Left renal cortex interstitium (tissue), 4 donors: ENCODE measurements around the gene PIP. TPM values are rescaled to one million over a fixed set of nuclear protein-coding genes. Genes with fewer than 3 reads are reported as not detected.
"Not testable (repeated sequence)": the region's sequence is repeated elsewhere in the genome, so short reads cannot be mapped to it uniquely, and the experiment has no call there.

Experiments
- DNase-seq, 4 donors: peaks; one replicate each; pipeline ENCODE4 v3.0.0-alpha.2; 2013; ENCODE audit warnings: low read depth in 4 of 4, low spot score in 2 of 4, missing footprints in 1 of 4
- polyA plus RNA-seq, 4 donors: library from polyadenylated mRNA; unstranded; fragments of 120-200 nt; gene quantifications; one replicate each; pipeline ENCODE4 v1.2.1, GENCODE V29; 2013; ENCODE audit not compliant: insufficient read length in 4 of 4

PIP gene
- polyA plus RNA-seq, 4 donors = not detected

GRCh38 chr7:143176128-143176527 is 44.3 kb downstream of the PIP start:
- DNase-seq = no peak

GRCh38 chr7:143177374-143178119 is 45.7 kb downstream of the PIP start:
- no peak for DNase-seq

GRCh38 chr7:143180771-143181170 is 48.9 kb downstream of the PIP start:
- not testable (repeated sequence) for DNase-seq

GRCh38 chr7:143181349-143181748 is 49.5 kb downstream of the PIP start:
- DNase-seq = no peak

- DNase-seq = no peak
Measured at GRCh38 chr7:143183024-143183423, 51.1 kb downstream of the PIP start, which contains the start of gene TAS2R39. Gene TAS2R39, plus strand, starts transcription at chr7:143183419. Its CDS starts 0 bp downstream, at chr7:143183419.

GRCh38 chr7:143185551-143185950 is 53.7 kb downstream of the PIP start:
- no peak for DNase-seq

DNA sequence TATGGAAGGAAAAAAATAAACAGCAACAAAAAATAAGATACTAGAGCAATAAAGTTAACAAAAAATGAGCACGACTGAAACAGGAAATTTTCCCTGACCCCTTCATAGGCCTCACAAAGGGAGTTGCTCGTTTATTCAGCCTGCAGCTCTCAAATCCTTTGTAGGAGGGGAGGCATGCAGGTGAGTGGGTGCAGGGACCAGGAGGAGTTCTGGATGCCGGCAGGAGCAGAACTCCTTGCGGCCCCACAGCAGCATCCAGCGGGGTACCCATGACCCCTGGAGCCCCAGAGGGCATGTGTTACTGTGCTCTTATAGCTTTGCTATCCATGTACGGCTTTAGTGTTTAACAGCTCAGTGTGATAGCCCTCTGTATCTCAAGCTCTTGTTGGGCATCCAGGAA is 57.1 kb downstream of the PIP start:
- no peak for DNase-seq

Other genes starting within 250 kb of the PIP start
- gene TRPV6, start 246.3 kb upstream of the PIP start, polyA plus RNA-seq = 10 to 100 TPM in 2 of 4 donors, 1 to 10 TPM in 2; 8.4 to 16.5 (median 11.5) TPM
- 1 to 10 TPM in 2 of 4 donors, under 1 TPM in 2; 0.56 to 2.7 (median 1.3) TPM for gene TRPV5, start 198.3 kb upstream of the PIP start, polyA plus RNA-seq
- gene LLCFC1, start 192.6 kb upstream of the PIP start, polyA plus RNA-seq = 1 to 10 TPM in 2 of 4 donors, under 1 TPM in 2; 0.24 to 1.3 (median 0.72) TPM
- 1 to 10 TPM; 1.6 to 3.8 (median 2.7) TPM for gene KEL, start 169.7 kb upstream of the PIP start, polyA plus RNA-seq
- not detected for gene OR9A2, start 104.9 kb upstream of the PIP start, polyA plus RNA-seq
- not detected for gene OR6V1, start 79.7 kb upstream of the PIP start, polyA plus RNA-seq
- gene TAS2R39, start 51.3 kb downstream of the PIP start, polyA plus RNA-seq = not detected
- gene TAS2R40, start 90.0 kb downstream of the PIP start, polyA plus RNA-seq = not detected
- gene GSTK1, start 131.4 kb downstream of the PIP start, polyA plus RNA-seq = 100 to 1,000 TPM; 194 to 231 (median 210) TPM
- gene TMEM139, start 152.9 kb downstream of the PIP start, polyA plus RNA-seq = 10 to 100 TPM; 53.2 to 74.8 (median 63.0) TPM
- 10 to 100 TPM; 42.5 to 61.9 (median 53.3) TPM for gene CASP2, start 156.3 kb downstream of the PIP start, polyA plus RNA-seq
- gene CLCN1, start 184.0 kb downstream of the PIP start, polyA plus RNA-seq = under 1 TPM; 0.05 to 0.17 (median 0.14) TPM
- gene FAM131B, start 230.6 kb downstream of the PIP start, polyA plus RNA-seq = 1 to 10 TPM; 2.2 to 2.7 (median 2.4) TPM
- gene ZYX, start 249.3 kb downstream of the PIP start, polyA plus RNA-seq = 100 to 1,000 TPM in 2 of 4 donors, 10 to 100 TPM in 2; 61.8 to 112 (median 96.6) TPM